ENCODE data around the gene HCST.
"Not testable (repeated sequence)": the region's sequence is repeated elsewhere in the genome, so short reads cannot be mapped to it uniquely, and the experiment has no call there.

Gene HCST, protein sequence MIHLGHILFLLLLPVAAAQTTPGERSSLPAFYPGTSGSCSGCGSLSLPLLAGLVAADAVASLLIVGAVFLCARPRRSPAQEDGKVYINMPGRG

DNA sequence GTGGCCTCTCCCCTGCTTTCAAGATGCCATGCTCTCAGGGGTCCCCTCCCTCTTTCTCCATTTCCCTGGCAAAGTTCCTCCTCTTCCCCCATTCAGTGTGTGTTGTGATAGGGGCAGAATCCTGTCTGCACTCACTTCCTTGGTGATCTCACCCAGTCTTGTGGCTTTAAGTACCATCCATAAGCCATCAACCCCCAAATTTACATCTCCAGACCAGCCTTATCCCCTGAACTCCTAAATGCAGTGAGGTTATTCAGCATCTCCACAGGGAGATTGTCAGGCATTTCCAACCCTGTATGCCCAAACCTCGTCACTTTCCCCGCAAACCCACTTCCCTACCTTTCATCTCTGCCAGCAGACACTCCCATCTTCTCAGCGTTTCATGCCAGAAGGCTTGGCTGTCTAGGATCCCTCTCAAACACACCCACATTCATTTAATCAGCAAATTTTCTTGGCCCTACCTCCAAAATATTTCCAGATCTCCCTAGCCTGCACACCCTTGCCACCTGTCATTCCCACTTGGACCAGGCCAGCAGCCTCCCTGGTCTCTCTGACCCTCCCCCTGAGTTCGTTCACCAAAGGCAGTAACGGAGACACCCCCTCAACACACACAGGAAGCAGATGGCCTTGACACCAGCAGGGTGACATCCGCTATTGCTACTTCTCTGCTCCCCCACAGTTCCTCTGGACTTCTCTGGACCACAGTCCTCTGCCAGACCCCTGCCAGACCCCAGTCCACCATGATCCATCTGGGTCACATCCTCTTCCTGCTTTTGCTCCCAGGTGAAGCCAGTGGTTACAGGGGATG, at the start of gene HCST:
HCST (plus strand) TSS at position 676 of the 808 bp plus-strand sequence; CDS start at position 741, 65 bp downstream.
- peak; percentile 55 for DNase-seq

GRCh38 chr19:35853038-35853756, 49.1 kb upstream of the HCST start:
- no peak for DNase-seq

- peak; percentile 66 for DNase-seq
Measured at GRCh38 chr19:35856546-35857149, 45.7 kb upstream of the HCST start, which contains the start of gene KIRREL2. TSS of gene KIRREL2 (plus strand) at chr19:35856911. CDS start at chr19:35857120, 209 bp downstream.

- DNase-seq, result no peak
Measured at GRCh38 chr19:35858311-35858710, 44.0 kb upstream of the HCST start.

DNA sequence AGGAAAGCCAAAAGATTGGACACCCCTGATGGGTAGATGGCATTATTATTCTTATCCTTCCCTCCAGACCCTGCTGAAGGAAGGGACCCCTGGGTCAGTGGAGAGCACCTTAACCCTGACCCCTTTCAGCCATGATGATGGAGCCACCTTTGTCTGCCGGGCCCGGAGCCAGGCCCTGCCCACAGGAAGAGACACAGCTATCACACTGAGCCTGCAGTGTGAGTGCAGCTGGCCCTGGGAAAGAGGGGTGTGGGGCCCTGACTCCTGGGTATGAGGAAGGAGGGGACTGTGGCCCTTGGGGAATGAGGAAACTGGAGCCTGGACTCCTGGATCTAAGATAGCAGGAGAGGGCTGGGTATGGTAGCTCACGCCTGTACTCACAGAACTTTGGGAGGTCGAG, 42.9 kb upstream of the HCST start:
- no peak for DNase-seq

DNA sequence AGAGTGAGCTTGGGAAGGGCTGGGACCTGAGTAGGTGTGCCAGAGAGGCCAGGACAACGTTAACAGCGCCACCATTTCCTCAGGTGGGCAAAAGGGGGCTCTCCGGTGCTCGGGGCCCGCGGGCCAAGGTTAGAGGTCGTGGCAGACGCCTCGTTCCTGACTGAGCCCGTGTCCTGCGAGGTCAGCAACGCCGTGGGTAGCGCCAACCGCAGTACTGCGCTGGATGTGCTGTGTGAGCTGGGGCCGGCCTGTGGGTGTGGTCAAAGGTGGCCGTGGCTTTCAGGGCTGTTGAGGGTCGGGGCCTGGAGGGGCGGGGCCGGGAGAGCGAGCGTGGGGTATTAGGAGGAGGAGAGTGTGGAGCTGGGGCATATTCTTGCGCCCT, 41.9 kb upstream of the HCST start:
- no peak for DNase-seq

DNA sequence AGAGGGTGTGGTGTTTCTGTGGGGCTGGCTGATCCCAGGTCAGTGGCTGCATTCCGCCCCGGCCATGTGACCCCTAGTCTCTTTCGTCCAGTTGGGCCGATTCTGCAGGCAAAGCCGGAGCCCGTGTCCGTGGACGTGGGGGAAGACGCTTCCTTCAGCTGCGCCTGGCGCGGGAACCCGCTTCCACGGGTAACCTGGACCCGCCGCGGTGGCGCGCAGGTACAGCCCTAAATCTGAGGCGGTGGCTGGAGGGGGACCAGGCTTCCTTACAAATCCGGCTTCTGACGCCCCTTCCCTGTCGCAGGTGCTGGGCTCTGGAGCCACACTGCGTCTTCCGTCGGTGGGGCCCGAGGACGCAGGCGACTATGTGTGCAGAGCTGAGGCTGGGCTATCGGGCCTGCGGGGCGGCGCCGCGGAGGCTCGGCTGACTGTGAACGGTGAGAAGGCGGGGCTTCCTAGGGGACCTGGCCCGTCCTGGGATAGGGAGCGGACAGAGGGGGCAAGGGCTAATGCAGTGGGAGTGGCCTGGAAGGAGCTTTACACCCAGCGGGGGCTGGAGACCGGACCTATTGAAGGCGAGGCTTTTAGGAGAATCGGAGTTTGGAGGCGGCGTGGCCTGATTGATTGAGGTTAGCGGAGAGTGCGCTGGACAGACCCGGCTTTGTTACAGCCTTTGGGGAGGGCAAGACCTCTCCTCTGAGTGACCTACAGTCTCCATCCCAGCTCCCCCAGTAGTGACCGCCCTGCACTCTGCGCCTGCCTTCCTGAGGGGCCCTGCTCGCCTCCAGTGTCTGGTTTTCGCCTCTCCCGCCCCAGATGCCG, 41.3 kb upstream of the HCST start:
- no peak for DNase-seq

DNA sequence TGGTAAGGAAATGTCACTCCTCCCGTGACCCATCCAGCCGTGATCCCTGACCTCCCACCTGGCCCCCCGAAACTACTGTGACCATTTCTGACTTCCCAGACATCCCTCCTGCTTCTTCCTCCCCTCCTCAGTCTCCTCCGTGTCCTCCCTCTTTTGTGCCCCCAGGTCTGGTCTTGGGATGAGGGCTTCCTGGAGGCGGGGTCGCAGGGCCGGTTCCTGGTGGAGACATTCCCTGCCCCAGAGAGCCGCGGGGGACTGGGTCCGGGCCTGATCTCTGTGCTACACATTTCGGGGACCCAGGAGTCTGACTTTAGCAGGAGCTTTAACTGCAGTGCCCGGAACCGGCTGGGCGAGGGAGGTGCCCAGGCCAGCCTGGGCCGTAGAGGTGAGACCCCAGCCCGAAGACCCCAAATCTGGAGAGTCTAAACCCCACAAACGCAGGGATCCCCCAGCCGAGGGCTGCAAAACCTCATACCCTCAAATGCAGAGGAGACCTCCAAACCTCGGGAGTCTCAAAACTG, 40.6 kb upstream of the HCST start:
- DNase-seq, result no peak

DNA sequence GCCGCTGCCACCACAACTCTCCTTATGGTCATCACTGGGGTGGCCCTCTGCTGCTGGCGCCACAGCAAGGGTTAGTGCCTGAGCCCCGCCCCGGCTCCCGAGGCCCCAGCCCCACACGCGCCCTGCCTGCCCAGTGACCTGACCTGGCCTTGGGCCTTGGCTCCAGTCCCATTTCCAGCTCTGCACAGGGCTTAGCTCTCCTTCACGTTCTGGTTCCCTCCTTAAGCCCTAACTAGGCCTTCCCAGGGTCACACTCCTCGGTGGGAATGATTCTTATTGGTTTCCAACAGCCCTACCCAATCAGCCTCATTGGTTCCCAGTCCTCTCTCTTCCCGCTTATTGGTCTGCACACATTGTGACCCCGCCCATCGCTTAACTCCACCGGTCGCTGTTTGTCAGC, 39.8 kb upstream of the HCST start:
- DNase-seq, result no peak

- no peak for DNase-seq
Measured at GRCh38 chr19:35863018-35863417, 39.3 kb upstream of the HCST start.

DNA sequence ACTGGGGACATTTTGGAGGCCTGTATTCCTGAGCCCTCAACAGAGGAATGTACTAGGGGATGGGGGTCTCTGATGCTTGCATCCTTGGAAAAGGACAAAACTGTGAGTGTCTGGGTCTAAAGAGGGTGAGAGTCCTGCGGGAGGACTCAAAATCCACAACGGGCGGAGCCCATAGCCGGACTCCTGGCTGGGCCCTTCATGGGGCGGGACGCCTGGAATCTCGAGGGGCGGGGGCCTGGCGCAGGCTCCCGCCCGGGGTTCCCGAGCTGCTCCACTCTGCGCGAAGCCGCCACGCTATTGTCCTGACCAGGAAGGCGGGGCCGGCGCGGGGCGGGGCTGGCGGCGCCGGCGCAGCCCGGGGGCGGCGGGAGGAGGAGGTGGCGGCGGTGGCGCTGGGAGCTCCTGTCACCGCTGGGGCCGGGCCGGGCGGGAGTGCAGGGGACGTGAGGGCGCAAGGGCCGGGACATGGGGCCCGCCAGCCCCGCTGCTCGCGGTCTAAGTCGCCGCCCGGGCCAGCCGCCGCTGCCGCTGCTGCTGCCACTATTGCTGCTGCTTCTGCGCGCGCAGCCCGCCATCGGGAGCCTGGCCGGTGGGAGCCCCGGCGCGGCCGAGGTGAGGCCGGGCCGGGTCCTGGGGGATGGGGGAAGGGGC, 34.0 kb upstream of the HCST start, which contains the start of gene APLP1:
APLP1 (plus strand) TSS at position 403 of the 651 bp plus-strand sequence; CDS start at position 466, 63 bp downstream.
- DNase-seq, result peak; percentile 81

DNA sequence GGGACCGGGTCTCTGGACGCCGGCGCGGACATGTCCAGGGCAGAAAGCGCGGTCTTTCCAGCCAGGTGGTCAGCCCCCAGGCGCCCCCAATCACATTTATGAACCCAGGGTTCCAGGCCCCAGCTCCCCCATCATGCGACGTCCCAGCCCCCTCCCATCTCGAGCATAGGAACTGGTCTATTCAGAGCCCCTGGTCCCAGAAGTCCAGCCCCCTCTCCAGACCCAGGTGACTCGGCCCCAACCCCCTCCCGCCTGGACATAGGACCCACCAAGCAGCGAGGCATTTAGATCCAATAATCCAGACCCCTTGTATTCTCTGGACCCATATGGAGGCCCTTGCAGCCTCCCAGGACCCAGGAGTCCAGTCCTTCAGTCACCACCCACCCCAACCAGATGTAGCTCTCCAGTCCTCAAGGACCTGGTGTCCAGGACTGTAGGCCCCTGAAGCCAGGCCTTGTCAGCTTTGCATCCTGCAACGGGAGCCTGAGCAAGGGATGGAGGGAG, 33.5 kb upstream of the HCST start:
- DNase-seq, result no peak

GRCh38 chr19:35869327-35870123, 32.8 kb upstream of the HCST start:
- peak; percentile 92 for DNase-seq

GRCh38 chr19:35870124-35870736, 32.1 kb upstream of the HCST start:
- not testable (repeated sequence) for DNase-seq

- no peak for DNase-seq
Measured at GRCh38 chr19:35870798-35871197, 31.5 kb upstream of the HCST start.

DNA sequence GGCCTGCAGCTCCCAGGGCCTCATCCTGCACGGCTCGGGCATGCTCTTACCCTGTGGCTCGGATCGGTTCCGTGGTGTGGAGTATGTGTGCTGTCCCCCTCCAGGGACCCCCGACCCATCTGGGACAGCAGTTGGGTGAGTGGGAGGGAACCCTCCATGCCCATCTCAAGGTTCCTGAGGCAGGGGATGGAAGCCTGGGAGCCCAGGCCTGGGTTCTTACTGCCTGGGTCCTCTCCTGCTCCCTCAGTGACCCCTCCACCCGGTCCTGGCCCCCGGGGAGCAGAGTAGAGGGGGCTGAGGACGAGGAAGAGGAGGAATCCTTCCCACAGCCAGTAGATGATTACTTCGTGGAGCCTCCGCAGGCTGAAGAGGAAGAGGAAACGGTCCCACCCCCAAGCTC, 30.7 kb upstream of the HCST start:
- DNase-seq, result no peak

DNA sequence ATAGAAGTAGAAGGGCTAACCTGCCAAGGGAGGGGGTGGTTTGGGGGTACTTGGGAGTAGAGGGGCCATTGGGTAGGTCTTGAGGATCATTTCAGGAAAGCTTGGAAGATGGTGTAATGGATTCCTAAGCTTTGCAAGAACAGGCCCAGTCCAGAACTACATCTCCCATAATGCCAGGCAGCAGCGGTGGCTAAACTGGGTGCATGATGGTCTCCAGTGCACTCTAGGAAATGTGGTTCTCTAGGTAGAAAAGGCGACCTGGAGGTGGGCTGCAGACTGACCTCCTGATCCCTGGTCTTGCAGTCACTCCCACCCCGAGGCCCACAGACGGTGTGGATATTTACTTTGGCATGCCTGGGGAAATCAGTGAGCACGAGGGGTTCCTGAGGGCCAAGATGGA, 30.1 kb upstream of the HCST start:
- no peak for DNase-seq

GRCh38 chr19:35874392-35874930, 27.9 kb upstream of the HCST start:
- no peak for DNase-seq

DNA sequence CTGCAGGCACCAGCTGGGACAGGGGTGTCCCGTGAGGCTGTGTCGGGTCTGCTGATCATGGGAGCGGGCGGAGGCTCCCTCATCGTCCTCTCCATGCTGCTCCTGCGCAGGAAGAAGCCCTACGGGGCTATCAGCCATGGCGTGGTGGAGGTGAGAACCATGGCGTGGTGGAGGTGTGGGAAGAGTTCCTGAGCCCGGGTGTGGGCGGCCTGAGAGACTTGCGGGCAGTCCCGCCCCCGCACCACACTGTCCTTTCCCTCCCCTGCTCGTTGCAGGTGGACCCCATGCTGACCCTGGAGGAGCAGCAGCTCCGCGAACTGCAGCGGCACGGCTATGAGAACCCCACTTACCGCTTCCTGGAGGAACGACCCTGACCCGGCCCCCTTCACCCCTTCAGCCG, 23.3 kb upstream of the HCST start:
- DNase-seq, result no peak

- DNase-seq, result peak; percentile 94
Measured at GRCh38 chr19:35879770-35880317, 22.5 kb upstream of the HCST start.

All from stimulated activated CD8-positive, alpha-beta memory T cell treated with anti-CD3 and anti-CD28 coated beads, Interleukin-4, amount 100 ng/mL, for 48 hours (primary cell).